WTC11 (cell line): ENCODE results near the gene GTF3C1. TPM values are rescaled to one million over a fixed set of nuclear protein-coding genes. Genes with fewer than 3 reads are reported as not detected.

Source experiments
- ATAC-seq: fragments of 200-7000 bp; cut with Tn5 transposase; 2 replicates; pipeline ENCODE4 v1.10.0; 2021; ENCODE audit warnings: mild to moderate bottlenecking, moderate library complexity
- CTCF ChIA-PET: fragments of 300-600 bp; sonication (Branson Sonifier 250); formaldehyde crosslinking; loops from one replicate; lab custom pipeline; 2021; ENCODE audit warnings: antibody characterized with exemption; lab: Charles Lee
- POLR2A ChIA-PET: fragments of 350-600 bp; sonication (Branson Sonifier 250); formaldehyde crosslinking; loops from one replicate; lab custom pipeline; 2021; ENCODE audit warnings: antibody characterized with exemption; lab: Charles Lee
- DNase-seq: peaks from one replicate; pipeline ENCODE4 v3.0.0; 2021; ENCODE audit warnings: low spot score
- H3K27ac Mint-ChIP-seq: 2 replicates; pipeline ENCODE4 v1.8.0; 2021; ENCODE audit warnings: mixed read lengths
- H3K27me3 Mint-ChIP-seq: 2 replicates; pipeline ENCODE4 v1.8.0; 2021; ENCODE audit warnings: low read depth, mild to moderate bottlenecking, moderate library complexity, mixed read lengths
- H3K36me3 Mint-ChIP-seq: 2 replicates; pipeline ENCODE4 v1.8.0; 2021; ENCODE audit warnings: mixed read lengths
- H3K4me1 Mint-ChIP-seq: 2 replicates; pipeline ENCODE4 v1.8.0; 2022; ENCODE audit warnings: mixed read lengths
- H3K4me3 Mint-ChIP-seq: 2 replicates; pipeline ENCODE4 v1.8.0; 2021; ENCODE audit warnings: mild to moderate bottlenecking, moderate library complexity, mixed read lengths
- H3K9me3 Mint-ChIP-seq: 2 replicates; pipeline ENCODE4 v1.8.0; 2021; ENCODE audit warnings: mixed read lengths
- ATF1 ChIP-seq: sonication (generic); formaldehyde crosslinking; IDR thresholded peaks from 2 replicates; pipeline ENCODE4 v1.8.1; 2023; ENCODE audit warnings: mild to moderate bottlenecking, moderate library complexity, missing genetic modification reagents
- ATF3 ChIP-seq: sonication (generic); formaldehyde crosslinking; conservative IDR thresholded peaks from 2 replicates; pipeline ENCODE4 v1.8.1; 2022; ENCODE audit warnings: mild to moderate bottlenecking, missing genetic modification reagents
- E2F1 ChIP-seq: sonication (generic); formaldehyde crosslinking; IDR thresholded peaks from 2 replicates; pipeline ENCODE4 v1.8.0; 2022; ENCODE audit warnings: mild to moderate bottlenecking, missing genetic modification reagents
- ELF4 ChIP-seq: sonication (generic); formaldehyde crosslinking; IDR thresholded peaks from 2 replicates; pipeline ENCODE4 v1.8.1; 2022; ENCODE audit warnings: low read depth, mild to moderate bottlenecking, moderate library complexity, missing genetic modification reagents
- EMX1 ChIP-seq: fragments of 250-450 bp; sonication (Bioruptor Pico); IDR thresholded peaks from 2 replicates; pipeline ENCODE4 v1.8.0; 2021; ENCODE audit warnings: mild to moderate bottlenecking
- JUN ChIP-seq: sonication (generic); formaldehyde crosslinking; IDR thresholded peaks from 2 replicates; pipeline ENCODE4 v1.8.0; 2023; ENCODE audit warnings: mild to moderate bottlenecking, missing genetic modification reagents
- MYBL2 ChIP-seq: sonication (generic); formaldehyde crosslinking; IDR thresholded peaks from 2 replicates; pipeline ENCODE4 v1.8.1; 2023; ENCODE audit warnings: mild to moderate bottlenecking, moderate library complexity, missing genetic modification reagents
- NFE2L1 ChIP-seq: sonication (generic); formaldehyde crosslinking; IDR thresholded peaks from 2 replicates; pipeline ENCODE4 v1.8.1; 2023; ENCODE audit warnings: missing genetic modification reagents
- OVOL2 ChIP-seq: fragments of 250-450 bp; sonication (Bioruptor Pico); IDR thresholded peaks from 2 replicates; pipeline ENCODE4 v1.9.0; 2021; ENCODE audit warnings: mild to moderate bottlenecking, borderline replicate concordance
- RORB ChIP-seq: fragments of 250-450 bp; sonication (Bioruptor Pico); IDR thresholded peaks from 2 replicates; pipeline ENCODE4 v1.9.0; 2021; ENCODE audit warnings: mild to moderate bottlenecking
- SMAD3 ChIP-seq: sonication (generic); formaldehyde crosslinking; IDR thresholded peaks from 2 replicates; pipeline ENCODE4 v1.8.0; 2022; ENCODE audit warnings: missing genetic modification reagents, mild to moderate bottlenecking, borderline replicate concordance
- SOX15 ChIP-seq: fragments of 250-450 bp; sonication (Bioruptor Pico); IDR thresholded peaks from 2 replicates; pipeline ENCODE4 v1.9.0; 2021; ENCODE audit warnings: mild to moderate bottlenecking
- SP1 ChIP-seq: sonication (generic); formaldehyde crosslinking; conservative IDR thresholded peaks from 2 replicates; pipeline ENCODE4 v1.8.1; 2022; ENCODE audit warnings: missing genetic modification reagents
- ZBTB21 ChIP-seq: sonication (generic); formaldehyde crosslinking; IDR thresholded peaks from 2 replicates; pipeline ENCODE4 v1.8.1; 2023; ENCODE audit warnings: mild to moderate bottlenecking, missing genetic modification reagents, borderline replicate concordance
- ZNF121 ChIP-seq: sonication (generic); formaldehyde crosslinking; IDR thresholded peaks from 2 replicates; pipeline ENCODE4 v1.8.0; 2023; ENCODE audit warnings: missing genetic modification reagents
- ZNF138 ChIP-seq: sonication (generic); formaldehyde crosslinking; conservative IDR thresholded peaks from 2 replicates; pipeline ENCODE4 v1.8.1; 2022; ENCODE audit warnings: mild to moderate bottlenecking, moderate library complexity, missing genetic modification reagents
- ZNF317 ChIP-seq: sonication (generic); formaldehyde crosslinking; IDR thresholded peaks from 2 replicates; pipeline ENCODE4 v1.8.1; 2023; ENCODE audit warnings: low read depth, mild to moderate bottlenecking, moderate library complexity, missing genetic modification reagents, borderline replicate concordance
- ZNF671 ChIP-seq: fragments of 250-450 bp; sonication (Bioruptor Pico); IDR thresholded peaks from 2 replicates; pipeline ENCODE4 v1.8.0; 2021; ENCODE audit warnings: mild to moderate bottlenecking
- total RNA-seq: library from RNA; stranded (reverse); gene quantifications from 3 replicates; pipeline ENCODE4 v1.2.3, GENCODE V29; 2021
- TF ChIP-seq, protein P1 (sequence below): fragments of 250-450 bp; sonication (Bioruptor Pico); IDR thresholded peaks from 2 replicates; pipeline ENCODE4 v1.9.0; 2021; ENCODE audit warnings: mild to moderate bottlenecking
- TF ChIP-seq, protein P2 (sequence below): fragments of 250-450 bp; sonication (Bioruptor Pico); IDR thresholded peaks from 2 replicates; pipeline ENCODE4 v1.9.0; 2021; ENCODE audit warnings: mild to moderate bottlenecking
- TF ChIP-seq, protein P3 (sequence below): sonication (generic); formaldehyde crosslinking; IDR thresholded peaks from 2 replicates; pipeline ENCODE4 v1.8.0; 2022; ENCODE audit warnings: mild to moderate bottlenecking, missing genetic modification reagents
- TF ChIP-seq, protein P4 (sequence below): sonication (generic); formaldehyde crosslinking; IDR thresholded peaks from 2 replicates; pipeline ENCODE4 v1.8.1; 2023; ENCODE audit warnings: mild to moderate bottlenecking, missing genetic modification reagents, borderline replicate concordance

The GTF3C1 gene
- total RNA-seq, 1 experiment from 2014 or later = 146 TPM

GRCh38 chr16:27452569-27453493 is 96.9 kb downstream of the GTF3C1 start:
- TF ChIP-seq ZBTB21 (CRISPR knock-in tag) = no peak
- TF ChIP-seq EMX1 (CRISPR knock-in tag) = no peak
- TF ChIP-seq SP1 (CRISPR knock-in tag) = no peak
- TF ChIP-seq, protein P1, sequence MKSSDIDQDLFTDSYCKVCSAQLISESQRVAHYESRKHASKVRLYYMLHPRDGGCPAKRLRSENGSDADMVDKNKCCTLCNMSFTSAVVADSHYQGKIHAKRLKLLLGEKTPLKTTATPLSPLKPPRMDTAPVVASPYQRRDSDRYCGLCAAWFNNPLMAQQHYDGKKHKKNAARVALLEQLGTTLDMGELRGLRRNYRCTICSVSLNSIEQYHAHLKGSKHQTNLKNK (CRISPR knock-in tag) = no peak
- TF ChIP-seq E2F1 (CRISPR knock-in tag) = no peak
- TF ChIP-seq JUN (CRISPR knock-in tag) = no peak
- no peak for TF ChIP-seq RORB (CRISPR knock-in tag)
- TF ChIP-seq ZNF121 (CRISPR knock-in tag) = no peak
- TF ChIP-seq OVOL2 (CRISPR knock-in tag) = no peak
- no peak for TF ChIP-seq ZNF138 (CRISPR knock-in tag)
- TF ChIP-seq, protein P2, sequence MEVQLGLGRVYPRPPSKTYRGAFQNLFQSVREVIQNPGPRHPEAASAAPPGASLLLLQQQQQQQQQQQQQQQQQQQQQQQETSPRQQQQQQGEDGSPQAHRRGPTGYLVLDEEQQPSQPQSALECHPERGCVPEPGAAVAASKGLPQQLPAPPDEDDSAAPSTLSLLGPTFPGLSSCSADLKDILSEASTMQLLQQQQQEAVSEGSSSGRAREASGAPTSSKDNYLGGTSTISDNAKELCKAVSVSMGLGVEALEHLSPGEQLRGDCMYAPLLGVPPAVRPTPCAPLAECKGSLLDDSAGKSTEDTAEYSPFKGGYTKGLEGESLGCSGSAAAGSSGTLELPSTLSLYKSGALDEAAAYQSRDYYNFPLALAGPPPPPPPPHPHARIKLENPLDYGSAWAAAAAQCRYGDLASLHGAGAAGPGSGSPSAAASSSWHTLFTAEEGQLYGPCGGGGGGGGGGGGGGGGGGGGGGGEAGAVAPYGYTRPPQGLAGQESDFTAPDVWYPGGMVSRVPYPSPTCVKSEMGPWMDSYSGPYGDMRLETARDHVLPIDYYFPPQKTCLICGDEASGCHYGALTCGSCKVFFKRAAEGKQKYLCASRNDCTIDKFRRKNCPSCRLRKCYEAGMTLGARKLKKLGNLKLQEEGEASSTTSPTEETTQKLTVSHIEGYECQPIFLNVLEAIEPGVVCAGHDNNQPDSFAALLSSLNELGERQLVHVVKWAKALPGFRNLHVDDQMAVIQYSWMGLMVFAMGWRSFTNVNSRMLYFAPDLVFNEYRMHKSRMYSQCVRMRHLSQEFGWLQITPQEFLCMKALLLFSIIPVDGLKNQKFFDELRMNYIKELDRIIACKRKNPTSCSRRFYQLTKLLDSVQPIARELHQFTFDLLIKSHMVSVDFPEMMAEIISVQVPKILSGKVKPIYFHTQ (CRISPR knock-in tag) = no peak
- TF ChIP-seq SOX15 (CRISPR knock-in tag) = no peak
- TF ChIP-seq ATF3 (CRISPR knock-in tag) = no peak
- TF ChIP-seq, all 79 proteins: peak for 0
- no peak overlapping the region for H3K4me3 Mint-ChIP-seq
- CTCF ChIA-PET = interaction anchor here (0.7 to 2.4 kb wide), 4 partner anchors 63 to 338 kb away, joined by 3 to 13 read pairs (median 3); no protein-coding TSS in a partner anchor
- no peaks in the 10 kb centered on the region; the same call in 1 of the 2 replicates for H3K4me1 Mint-ChIP-seq
- H3K9me3 Mint-ChIP-seq = peaks cover 6% of the 10 kb centered on the region
- H3K27me3 Mint-ChIP-seq = no peaks in the 10 kb centered on the region; the same call in 1 of the 2 replicates
- H3K27ac Mint-ChIP-seq = no peak overlapping the region
- ATAC-seq = no peak
- no peak for DNase-seq
- H3K36me3 Mint-ChIP-seq = no peaks in the 10 kb centered on the region
- POLR2A ChIA-PET = no interaction called here

- Mint-ChIP-seq H3K4me1 (no peaks in the 10 kb centered on the region), H3K27ac (no peak overlapping the region), H3K4me3 (no peak overlapping the region), H3K27me3 (no peaks in the 10 kb centered on the region; the same call in 1 of the 2 replicates), H3K36me3 (peaks cover under 1% of the 10 kb centered on the region; the same call in 1 of the 2 replicates), H3K9me3 (peaks cover 8% of the 10 kb centered on the region)
- ChIA-PET POLR2A (no interaction called here), CTCF (interaction anchor here (0.6 to 1.5 kb wide), 5 partner anchors 44 to 271 kb away, joined by 3 to 5 read pairs (median 3); no protein-coding TSS in a partner anchor)
- ATAC-seq (no peak), DNase-seq (no peak)
- no peak for TF ChIP-seq NFE2L1
- TF ChIP-seq ZNF671 = no peak
- no peak for TF ChIP-seq ATF1 (CRISPR knock-in tag)
- TF ChIP-seq, protein P3, sequence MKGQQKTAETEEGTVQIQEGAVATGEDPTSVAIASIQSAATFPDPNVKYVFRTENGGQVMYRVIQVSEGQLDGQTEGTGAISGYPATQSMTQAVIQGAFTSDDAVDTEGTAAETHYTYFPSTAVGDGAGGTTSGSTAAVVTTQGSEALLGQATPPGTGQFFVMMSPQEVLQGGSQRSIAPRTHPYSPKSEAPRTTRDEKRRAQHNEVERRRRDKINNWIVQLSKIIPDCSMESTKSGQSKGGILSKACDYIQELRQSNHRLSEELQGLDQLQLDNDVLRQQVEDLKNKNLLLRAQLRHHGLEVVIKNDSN (CRISPR knock-in tag) = no peak
- no peak for TF ChIP-seq SMAD3 (CRISPR knock-in tag)
- no peak for TF ChIP-seq ZBTB21 (CRISPR knock-in tag)
- TF ChIP-seq ELF4 = no peak
- TF ChIP-seq, protein P1 (CRISPR knock-in tag) = no peak
- no peak for TF ChIP-seq ZNF317 (CRISPR knock-in tag)
- TF ChIP-seq, protein P4, sequence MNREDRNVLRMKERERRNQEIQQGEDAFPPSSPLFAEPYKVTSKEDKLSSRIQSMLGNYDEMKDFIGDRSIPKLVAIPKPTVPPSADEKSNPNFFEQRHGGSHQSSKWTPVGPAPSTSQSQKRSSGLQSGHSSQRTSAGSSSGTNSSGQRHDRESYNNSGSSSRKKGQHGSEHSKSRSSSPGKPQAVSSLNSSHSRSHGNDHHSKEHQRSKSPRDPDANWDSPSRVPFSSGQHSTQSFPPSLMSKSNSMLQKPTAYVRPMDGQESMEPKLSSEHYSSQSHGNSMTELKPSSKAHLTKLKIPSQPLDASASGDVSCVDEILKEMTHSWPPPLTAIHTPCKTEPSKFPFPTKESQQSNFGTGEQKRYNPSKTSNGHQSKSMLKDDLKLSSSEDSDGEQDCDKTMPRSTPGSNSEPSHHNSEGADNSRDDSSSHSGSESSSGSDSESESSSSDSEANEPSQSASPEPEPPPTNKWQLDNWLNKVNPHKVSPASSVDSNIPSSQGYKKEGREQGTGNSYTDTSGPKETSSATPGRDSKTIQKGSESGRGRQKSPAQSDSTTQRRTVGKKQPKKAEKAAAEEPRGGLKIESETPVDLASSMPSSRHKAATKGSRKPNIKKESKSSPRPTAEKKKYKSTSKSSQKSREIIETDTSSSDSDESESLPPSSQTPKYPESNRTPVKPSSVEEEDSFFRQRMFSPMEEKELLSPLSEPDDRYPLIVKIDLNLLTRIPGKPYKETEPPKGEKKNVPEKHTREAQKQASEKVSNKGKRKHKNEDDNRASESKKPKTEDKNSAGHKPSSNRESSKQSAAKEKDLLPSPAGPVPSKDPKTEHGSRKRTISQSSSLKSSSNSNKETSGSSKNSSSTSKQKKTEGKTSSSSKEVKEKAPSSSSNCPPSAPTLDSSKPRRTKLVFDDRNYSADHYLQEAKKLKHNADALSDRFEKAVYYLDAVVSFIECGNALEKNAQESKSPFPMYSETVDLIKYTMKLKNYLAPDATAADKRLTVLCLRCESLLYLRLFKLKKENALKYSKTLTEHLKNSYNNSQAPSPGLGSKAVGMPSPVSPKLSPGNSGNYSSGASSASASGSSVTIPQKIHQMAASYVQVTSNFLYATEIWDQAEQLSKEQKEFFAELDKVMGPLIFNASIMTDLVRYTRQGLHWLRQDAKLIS = no peak
- TF ChIP-seq MYBL2 (CRISPR knock-in tag) = no peak
Observed at GRCh38 chr16:27450196-27450549, 99.5 kb downstream of the GTF3C1 start.
